H1 (cell line): ENCODE measurements around the gene SS18. TPM values are rescaled to one million over a fixed set of nuclear protein-coding genes. Genes with fewer than 3 reads are reported as not detected.

ENCODE experiments used
- CTCF ChIA-PET: fragments of 300-600 bp; sonication (Branson Sonifier 250); formaldehyde crosslinking; loops from one replicate; lab custom pipeline; 2021; ENCODE audit not compliant: partially characterized antibody; lab: Charles Lee
- POLR2A ChIA-PET: fragments of 300-600 bp; sonication (Branson Sonifier 250); formaldehyde crosslinking; loops from one replicate; lab custom pipeline; 2021; ENCODE audit warnings: inconsistent platforms; ENCODE audit not compliant: partially characterized antibody; lab: Charles Lee
- DNase-seq, 2 experiments: peaks; one replicate each; pipeline versions ENCODE4 v3.0.0 to v3.0.0-alpha.2; 2010 to 2022; ENCODE audit warnings: low spot score in 2 of 2, low read depth in 1 of 2, mixed read lengths in 1 of 2
- FAIRE-seq: peaks from 2 replicates; lab custom pipeline; 2011; peaks lifted over from hg19 to GRCh38; lab: Jason Lieb, UNC
- H2AFZ ChIP-seq: 2 replicates; pipeline ENCODE4 v1.8.1; 2012; ENCODE audit warnings: low read length, inconsistent platforms
- H2AK5ac ChIP-seq: 2 replicates; pipeline ENCODE4 v1.6.1; 2013; ENCODE audit warnings: low read depth, low read length
- H2BK120ac ChIP-seq: replicated peaks from 2 replicates; pipeline ENCODE3; 2013; ENCODE audit warnings: low read depth, low read length, inconsistent platforms
- H2BK12ac ChIP-seq: 2 replicates; pipeline ENCODE4 v1.6.1; 2013; ENCODE audit warnings: low read depth, low read length
- H2BK15ac ChIP-seq: 2 replicates; pipeline ENCODE4 v1.6.1; 2013; ENCODE audit warnings: low read length
- H2BK20ac ChIP-seq: 2 replicates; pipeline ENCODE4 v1.6.1; 2013; ENCODE audit warnings: low read length
- H2BK5ac ChIP-seq: 2 replicates; pipeline ENCODE4 v1.6.1; 2013; ENCODE audit warnings: low read depth, low read length
- H3K14ac ChIP-seq: 2 replicates; pipeline ENCODE4 v1.6.1; 2013; ENCODE audit warnings: inconsistent platforms; ENCODE audit not compliant: insufficient read length
- H3K18ac ChIP-seq: 2 replicates; pipeline ENCODE4 v1.6.1; 2013; ENCODE audit warnings: low read length; ENCODE audit errors: extremely low read depth
- H3K23ac ChIP-seq: 2 replicates; pipeline ENCODE4 v1.6.1; 2013; ENCODE audit warnings: inconsistent platforms; ENCODE audit not compliant: insufficient read length
- H3K23me2 ChIP-seq: 2 replicates; pipeline ENCODE4 v1.6.1; 2013; ENCODE audit warnings: low read depth, low read length
- H3K27ac ChIP-seq: 2 replicates; pipeline ENCODE4 v1.6.1; 2011; ENCODE audit warnings: low read depth, low read length, inconsistent platforms
- H3K27me3 ChIP-seq, 4 experiments: replicated peaks in 1 of 4; 1 replicate in 1 of 4; 2 replicates in 3 of 4; pipeline versions ENCODE4 v1.6.1 to v1.8.1; 2011 to 2013; ENCODE audit warnings: low read length in 3 of 4, mild to moderate bottlenecking in 3 of 4, inconsistent platforms in 2 of 4, mixed read lengths in 2 of 4, moderate library complexity in 1 of 4; ENCODE audit not compliant: control insufficient read depth in 3 of 4, insufficient read depth in 3 of 4; ENCODE audit errors: extremely low read depth in 1 of 4
- H3K36me3 ChIP-seq, 4 experiments: 2 replicates each; pipeline versions ENCODE4 v1.6.1 to v1.8.1; 2011 to 2013; ENCODE audit warnings: mild to moderate bottlenecking in 4 of 4, low read length in 3 of 4, moderate library complexity in 2 of 4, control low read depth in 1 of 4, inconsistent platforms in 1 of 4; ENCODE audit not compliant: insufficient read depth in 4 of 4, control insufficient read depth in 2 of 4
- H3K4ac ChIP-seq: replicated peaks from 2 replicates; pipeline ENCODE3; 2013; ENCODE audit warnings: low read length, low read depth, mixed read lengths, inconsistent platforms; ENCODE audit not compliant: insufficient read length
- H3K4me1 ChIP-seq, 4 experiments: replicated peaks in 1 of 4; 1 replicate in 1 of 4; 2 replicates in 3 of 4; pipeline versions ENCODE4 v1.6.1 to v1.8.1; 2011 to 2013; ENCODE audit warnings: low read length in 3 of 4, inconsistent platforms in 2 of 4, mixed read lengths in 1 of 4; ENCODE audit not compliant: insufficient read depth in 4 of 4, control insufficient read depth in 3 of 4
- H3K4me2 ChIP-seq, 2 experiments: 2 replicates each; pipeline versions ENCODE4 v1.6.1 to v1.8.1; 2011 to 2013; ENCODE audit warnings: low read depth in 2 of 2, low read length in 2 of 2, control low read depth in 1 of 2, inconsistent platforms in 1 of 2, mild to moderate bottlenecking in 1 of 2; ENCODE audit not compliant: insufficient read depth in 1 of 2
- H3K4me3 ChIP-seq, 4 experiments: fragments of 200-600, 300-600 bp in 1 of 4; sonication (generic), shearing (Covaris generic), sonication (Bioruptor Twin) in 1 of 4; 2 replicates each; pipeline versions ENCODE4 v1.5.1 to v1.8.1; 2011 to 2016; ENCODE audit warnings: low read length in 4 of 4, low read depth in 3 of 4, control low read depth in 2 of 4, inconsistent platforms in 2 of 4, mild to moderate bottlenecking in 2 of 4, mixed read lengths in 1 of 4, moderate library complexity in 1 of 4; ENCODE audit not compliant: insufficient read depth in 2 of 4; ENCODE audit errors: extremely low read depth in 1 of 4
- H3K56ac ChIP-seq: replicated peaks from 2 replicates; pipeline ENCODE3; 2013; ENCODE audit warnings: low read depth, mild to moderate bottlenecking, mixed read lengths, low read length, inconsistent platforms; ENCODE audit not compliant: insufficient read length
- H3K79me1 ChIP-seq: 2 replicates; pipeline ENCODE4 v1.6.1; 2013; ENCODE audit warnings: low read depth, low read length, control low read depth
- H3K79me2 ChIP-seq, 2 experiments: 2 replicates each; pipeline versions ENCODE4 v1.6.1 to v1.8.1; 2012 to 2013; ENCODE audit warnings: low read length in 2 of 2, mild to moderate bottlenecking in 2 of 2, inconsistent platforms in 1 of 2; ENCODE audit not compliant: insufficient read depth in 2 of 2, control insufficient read depth in 1 of 2
- H3K9ac ChIP-seq, 4 experiments: replicated peaks in 1 of 4; 1 replicate in 1 of 4; 2 replicates in 3 of 4; pipeline versions ENCODE4 v1.6.1 to v1.8.1; 2011 to 2013; ENCODE audit warnings: low read depth in 3 of 4, low read length in 3 of 4, control low read depth in 2 of 4, mild to moderate bottlenecking in 2 of 4, moderate library complexity in 2 of 4, inconsistent platforms in 1 of 4; ENCODE audit errors: extremely low read depth in 1 of 4
- H3K9me3 ChIP-seq, 2 experiments: 2 replicates each; pipeline versions ENCODE4 v1.6.1 to v1.8.1; 2012 to 2013; ENCODE audit warnings: mild to moderate bottlenecking in 2 of 2, moderate library complexity in 2 of 2, control low read depth in 1 of 2, inconsistent platforms in 1 of 2, low read depth in 1 of 2, low read length in 1 of 2, mixed read lengths in 1 of 2; ENCODE audit not compliant: insufficient read depth in 2 of 2
- H4K20me1 ChIP-seq, 2 experiments: replicated peaks in 1 of 2; 2 replicates each; pipeline versions ENCODE3 to v1.8.1; 2011 to 2013; ENCODE audit warnings: inconsistent platforms in 2 of 2, low read length in 2 of 2, mild to moderate bottlenecking in 1 of 2; ENCODE audit not compliant: insufficient read depth in 2 of 2, control insufficient read depth in 1 of 2
- H4K5ac ChIP-seq: 2 replicates; pipeline ENCODE4 v1.6.1; 2013; ENCODE audit warnings: low read length, low read depth, mixed read lengths, inconsistent platforms; ENCODE audit not compliant: insufficient read length
- H4K8ac ChIP-seq: 2 replicates; pipeline ENCODE4 v1.8.0; 2013; ENCODE audit warnings: mild to moderate bottlenecking, moderate library complexity, low read length, inconsistent platforms; ENCODE audit not compliant: insufficient read depth; ENCODE audit errors: extremely low read depth
- H4K91ac ChIP-seq: replicated peaks from 2 replicates; pipeline ENCODE3; 2013; ENCODE audit warnings: low read length, mixed read lengths, inconsistent platforms; ENCODE audit not compliant: insufficient read length
- CEBPB ChIP-seq: IDR thresholded peaks from 2 replicates; pipeline ENCODE4 v1.6.1; 2012; ENCODE audit warnings: low read depth, low read length
- CTBP2 ChIP-seq: IDR thresholded peaks from 2 replicates; pipeline ENCODE4 v1.7.0; 2011; ENCODE audit warnings: borderline replicate concordance, mild to moderate bottlenecking, moderate library complexity, mixed read lengths, low read length; ENCODE audit not compliant: insufficient read depth, insufficient read length
- EZH2 ChIP-seq: fragments of 200-600 bp; sonication (generic); IDR thresholded peaks from 2 replicates; pipeline ENCODE4 v1.7.1; 2012; ENCODE audit warnings: low read depth, mild to moderate bottlenecking, moderate library complexity, low read length, inconsistent platforms; ENCODE audit not compliant: severe bottlenecking
- FOSL1 ChIP-seq: IDR thresholded peaks from 2 replicates; pipeline ENCODE4 v1.6.1; 2011; ENCODE audit warnings: mild to moderate bottlenecking, low read depth, low read length, moderate library complexity; ENCODE audit not compliant: insufficient read depth
- GABPA ChIP-seq: IDR thresholded peaks from 2 replicates; pipeline ENCODE4 v1.6.1; 2011; ENCODE audit warnings: mild to moderate bottlenecking, low read length, moderate library complexity, borderline replicate concordance; ENCODE audit not compliant: insufficient read depth
- HDAC2 ChIP-seq, 2 experiments: fragments of 300-600 bp in 1 of 2; sonication (generic) in 1 of 2; IDR thresholded peaks; 2 replicates each; pipeline ENCODE4 v1.6.1; 2011 to 2012; ENCODE audit warnings: low read depth in 2 of 2, low read length in 2 of 2, mild to moderate bottlenecking in 2 of 2, moderate library complexity in 2 of 2, borderline replicate concordance in 1 of 2, inconsistent platforms in 1 of 2
- POLR2AphosphoS5 ChIP-seq: IDR thresholded peaks from 2 replicates; pipeline ENCODE4 v1.6.1; 2011; ENCODE audit warnings: low read depth, low read length
- SIN3A ChIP-seq, 2 experiments: IDR thresholded peaks in 1 of 2; conservative IDR thresholded peaks in 1 of 2; 2 replicates each; pipeline ENCODE4 v1.6.1; 2011 to 2012; ENCODE audit warnings: low read length in 2 of 2, improper control_type of control experiment in 1 of 2, low read depth in 1 of 2, mild to moderate bottlenecking in 1 of 2
- SP4 ChIP-seq: IDR thresholded peaks from 2 replicates; pipeline ENCODE4 v1.6.1; 2012; ENCODE audit warnings: low read length, inconsistent platforms
- TEAD4 ChIP-seq: IDR thresholded peaks from 2 replicates; pipeline ENCODE4 v1.6.1; 2012; ENCODE audit warnings: low read depth, low read length, inconsistent platforms, mixed read lengths
- ZNF274 ChIP-seq: IDR thresholded peaks from 2 replicates; pipeline ENCODE4 v1.7.0; 2012; ENCODE audit warnings: low read length, borderline replicate concordance; ENCODE audit errors: extremely low read depth
- WGBS, 2 experiments: shearing (Covaris generic) in 1 of 2; methylation state at CpG; one replicate each; pipeline versions ENCODE4 v1.1.6 to v1.1.7; 2013 to 2015; ENCODE audit warnings: low lambda C conversion rate in 2 of 2, mixed read lengths in 2 of 2, inconsistent platforms in 1 of 2, low coverage in 1 of 2, missing lambda C conversion rate in 1 of 2; ENCODE audit not compliant: insufficient replicate concordance in 2 of 2, insufficient coverage in 1 of 2, insufficient read length in 1 of 2; ENCODE audit errors: extremely low coverage in 1 of 2, missing lambda C conversion rate in 1 of 2; 5-methylcytosine and 5-hydroxymethylcytosine counted together
- polyA plus RNA-seq, 7 experiments: library from polyadenylated mRNA; depleted of rRNA in 3 of 7; stranded (reverse) in 5 of 7; unstranded in 2 of 7; fragments of >200 nt in 5 of 7; fragments of 200-250 nt in 2 of 7; gene quantifications; 1 replicate in 5 of 7; 2 replicates in 1 of 7; 4 replicates in 1 of 7; pipeline versions ENCODE4 v1.2.1 to v1.2.3, GENCODE V29; 2011 to 2013; ENCODE audit warnings: missing spikeins in 2 of 7, mixed read lengths in 2 of 7
- total RNA-seq: library from RNA; stranded (reverse); fragmentation: NEBNext Ultra II Directional; extraction: Animal tissue kit (Norgen Biotek cat#: 25700); gene quantifications from 2 replicates; pipeline ENCODE4 v1.2.1, GENCODE V29; 2021
- TF ChIP-seq, protein P1 (sequence below): IDR thresholded peaks from 2 replicates; pipeline ENCODE4 v1.6.1; 2012; ENCODE audit warnings: inconsistent platforms
- TF ChIP-seq, protein P2 (sequence below): IDR thresholded peaks from 2 replicates; pipeline ENCODE4 v1.6.1; 2011; ENCODE audit warnings: low read depth, mild to moderate bottlenecking, low read length; ENCODE audit not compliant: insufficient read depth

The SS18 gene
- total and polyA plus RNA-seq, 2 of the 8 experiments (the other 6 are each of a cell fraction or from before 2014, with no cell fraction given): 83.5 to 106 TPM

GRCh38 chr18:26039203-26039602 is 51.2 kb downstream of the SS18 start:
- Histone ChIP-seq H3K23me2 (no peaks in the 10 kb centered on the region), H3K36me3 (peaks cover 0 to 22% (median 1%) of the 10 kb centered on the region in 4 experiments; a peak in 3 of 8 replicates), H4K91ac (no peak overlapping the region), H3K9ac (no peak overlapping the region), H3K9me3 (no peaks in the 10 kb centered on the region), H3K27ac (no peak overlapping the region), H2BK20ac (no peak overlapping the region), H4K5ac (no peak overlapping the region), H3K27me3 (no peaks in the 10 kb centered on the region), H3K4me1 (peaks cover 0 to 8% (median 4%) of the 10 kb centered on the region in 4 experiments; a peak in 3 of 7 replicates), H2BK5ac (no peak overlapping the region), H4K8ac (no peak overlapping the region), H4K20me1 (no peaks in the 10 kb centered on the region), H2BK120ac (no peak overlapping the region), H2BK15ac (no peak overlapping the region), H3K4me3 (no peak overlapping the region), H3K4ac (no peak overlapping the region), H3K56ac (no peak overlapping the region), H3K23ac (no peak overlapping the region), H3K18ac (no peak overlapping the region), H3K14ac (no peak overlapping the region), H3K4me2 (no peak overlapping the region), H2AK5ac (no peak overlapping the region), H2AFZ (no peak overlapping the region), H2BK12ac (no peak overlapping the region), H3K79me2 (no peaks in the 10 kb centered on the region; a peak in 2 of 4 replicates), H3K79me1 (no peaks in the 10 kb centered on the region)
- FAIRE-seq (no peak), DNase-seq (no peak)
- POLR2A ChIA-PET: no interaction called here
- CTCF ChIA-PET: no interaction called here
- WGBS, 2 experiments: 89% methylated on average over 1 of the region's 1 CpG; no CpG with 5 or more reads in 1 of the 2 experiments
- no peak for TF ChIP-seq ZNF274
- no peak for TF ChIP-seq FOSL1
- no peak for TF ChIP-seq CEBPB
- no peak for TF ChIP-seq POLR2AphosphoS5
- no peak for TF ChIP-seq GABPA
- TF ChIP-seq CTBP2: no peak
- TF ChIP-seq SP4: no peak
- TF ChIP-seq HDAC2 (IDR thresholded peaks at IDR 0.05; ENCODE audit: borderline replicate concordance in 1 of 2, low read depth in 2 of 2, low read length in 2 of 2): no peak
- TF ChIP-seq, protein P1, sequence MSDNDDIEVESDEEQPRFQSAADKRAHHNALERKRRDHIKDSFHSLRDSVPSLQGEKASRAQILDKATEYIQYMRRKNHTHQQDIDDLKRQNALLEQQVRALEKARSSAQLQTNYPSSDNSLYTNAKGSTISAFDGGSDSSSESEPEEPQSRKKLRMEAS: no peak
- TF ChIP-seq TEAD4: no peak
- TF ChIP-seq SIN3A (conservative IDR thresholded peaks at IDR 0.05 in 1 of 2, IDR thresholded peaks at IDR 0.05 in 1 of 2; ENCODE audit: low read depth in 1 of 2, low read length in 2 of 2): no peak
- TF ChIP-seq EZH2: no peak
- TF ChIP-seq, protein P2, sequence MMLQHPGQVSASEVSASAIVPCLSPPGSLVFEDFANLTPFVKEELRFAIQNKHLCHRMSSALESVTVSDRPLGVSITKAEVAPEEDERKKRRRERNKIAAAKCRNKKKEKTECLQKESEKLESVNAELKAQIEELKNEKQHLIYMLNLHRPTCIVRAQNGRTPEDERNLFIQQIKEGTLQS: no peak
